Suprapubic skin (tissue), 4 donors: Measurements from ENCODE around the gene ABCD4. TPM values are rescaled to one million over a fixed set of nuclear protein-coding genes. Genes with fewer than 3 reads are reported as not detected.

Experiments
- DNase-seq, 2 donors: peaks; one replicate each; pipeline ENCODE4 v3.0.0-alpha.2; 2019; ENCODE audit warnings: low spot score in 2 of 2
- H3K27ac ChIP-seq: fragments of 200-600 bp; sonication (generic); one replicate; pipeline ENCODE4 v1.5.1; 2019
- H3K27me3 ChIP-seq: fragments of 200-600 bp; sonication (generic); one replicate; pipeline ENCODE4 v1.5.1; 2019
- H3K36me3 ChIP-seq: fragments of 200-600 bp; sonication (generic); one replicate; pipeline ENCODE4 v1.5.1; 2019
- H3K4me1 ChIP-seq: fragments of 200-600 bp; sonication (generic); one replicate; pipeline ENCODE4 v1.5.1; 2019
- H3K4me3 ChIP-seq: fragments of 200-600 bp; sonication (generic); one replicate; pipeline ENCODE4 v1.5.1; 2019; ENCODE audit warnings: mild to moderate bottlenecking
- H3K9me3 ChIP-seq: fragments of 200-600 bp; sonication (generic); one replicate; pipeline ENCODE4 v1.5.1; 2019
- EP300 ChIP-seq: sonication (generic); formaldehyde crosslinking; IDR thresholded peaks from one replicate; pipeline ENCODE4 v1.6.1; 2017; ENCODE audit warnings: antibody characterized with exemption
- POLR2A ChIP-seq, 2 donors: fragments of 450-650 bp; IDR thresholded peaks; one replicate each; pipeline ENCODE4 v1.6.1; 2017; ENCODE audit warnings: antibody characterized with exemption in 2 of 2, mild to moderate bottlenecking in 2 of 2, moderate library complexity in 2 of 2
- POLR2AphosphoS5 ChIP-seq, 3 donors: sonication (generic); formaldehyde crosslinking; IDR thresholded peaks; one replicate each; pipeline ENCODE4 v1.6.1; 2017; ENCODE audit warnings: antibody characterized with exemption in 3 of 3
- WGBS: methylation state at CpG from one replicate; pipeline ENCODE4 v1.1.5; 2018; 5-methylcytosine and 5-hydroxymethylcytosine counted together
- total RNA-seq, 4 donors: library from RNA; depleted of rRNA; stranded (reverse); fragments of >200 nt; gene quantifications; one replicate each; pipeline ENCODE4 v1.1.0, GENCODE V29; 2016
- TF ChIP-seq, protein P1 (sequence below), 2 donors: fragments of 200-600 bp in 1 of 2; fragments of 450-650 bp in 1 of 2; sonication (generic) in 1 of 2; IDR thresholded peaks; one replicate each; pipeline ENCODE4 v1.5.1; 2016 to 2019; ENCODE audit warnings: antibody characterized with exemption in 2 of 2, mild to moderate bottlenecking in 1 of 2, moderate library complexity in 1 of 2

ABCD4 gene
- total RNA-seq, 4 donors from 2014 or later: 22.2 to 87.5 (median 43.5) TPM

DNA sequence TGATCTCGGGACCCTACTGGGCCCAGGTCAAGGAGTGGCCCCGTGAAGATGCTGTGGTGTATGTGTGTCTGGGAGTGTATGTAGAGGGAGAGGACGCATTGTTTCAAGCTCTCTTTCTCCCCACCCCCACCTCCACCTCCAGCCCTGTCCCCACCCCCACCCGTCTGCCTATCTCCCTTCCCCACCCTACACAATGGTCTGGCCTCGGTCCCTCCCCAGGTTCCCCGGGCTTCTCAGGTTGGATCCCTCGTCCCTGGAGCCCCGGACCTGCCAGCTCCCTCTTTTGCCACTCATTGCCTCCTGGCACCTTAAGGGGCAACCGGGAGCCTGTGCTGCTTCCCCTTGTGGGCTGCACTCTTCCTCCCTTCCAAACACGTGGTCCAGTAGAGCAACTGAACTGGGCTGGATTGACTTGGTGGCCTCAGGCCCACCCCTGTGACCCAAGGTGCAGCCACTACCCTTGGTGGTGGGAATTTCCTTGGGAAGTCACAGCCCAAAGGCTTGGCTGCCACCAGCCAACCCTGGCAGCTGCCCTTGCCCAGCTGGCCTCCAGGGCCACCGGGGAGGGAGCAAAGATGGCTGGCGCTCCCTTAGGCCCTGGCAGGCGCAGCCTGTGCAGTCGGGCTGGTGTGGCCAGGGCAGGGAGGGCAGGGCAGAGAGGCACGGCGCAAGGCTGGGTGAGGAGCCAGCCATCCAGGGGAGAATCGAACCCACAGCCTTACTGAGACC lies 46.2 kb upstream of the ABCD4 start:
- Histone ChIP-seq H3K4me3 (no peak overlapping the region), H3K27me3 (peaks cover 23% of the 10 kb centered on the region), H3K9me3 (no peaks in the 10 kb centered on the region), H3K36me3 (no peaks in the 10 kb centered on the region), H3K27ac (no peak overlapping the region), H3K4me1 (no peaks in the 10 kb centered on the region)
- 64% methylated on average over 17 of the region's 17 CpGs for WGBS
- TF ChIP-seq, protein P1, sequence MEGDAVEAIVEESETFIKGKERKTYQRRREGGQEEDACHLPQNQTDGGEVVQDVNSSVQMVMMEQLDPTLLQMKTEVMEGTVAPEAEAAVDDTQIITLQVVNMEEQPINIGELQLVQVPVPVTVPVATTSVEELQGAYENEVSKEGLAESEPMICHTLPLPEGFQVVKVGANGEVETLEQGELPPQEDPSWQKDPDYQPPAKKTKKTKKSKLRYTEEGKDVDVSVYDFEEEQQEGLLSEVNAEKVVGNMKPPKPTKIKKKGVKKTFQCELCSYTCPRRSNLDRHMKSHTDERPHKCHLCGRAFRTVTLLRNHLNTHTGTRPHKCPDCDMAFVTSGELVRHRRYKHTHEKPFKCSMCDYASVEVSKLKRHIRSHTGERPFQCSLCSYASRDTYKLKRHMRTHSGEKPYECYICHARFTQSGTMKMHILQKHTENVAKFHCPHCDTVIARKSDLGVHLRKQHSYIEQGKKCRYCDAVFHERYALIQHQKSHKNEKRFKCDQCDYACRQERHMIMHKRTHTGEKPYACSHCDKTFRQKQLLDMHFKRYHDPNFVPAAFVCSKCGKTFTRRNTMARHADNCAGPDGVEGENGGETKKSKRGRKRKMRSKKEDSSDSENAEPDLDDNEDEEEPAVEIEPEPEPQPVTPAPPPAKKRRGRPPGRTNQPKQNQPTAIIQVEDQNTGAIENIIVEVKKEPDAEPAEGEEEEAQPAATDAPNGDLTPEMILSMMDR (IDR thresholded peaks at IDR 0.05): no peak
- no peak for TF ChIP-seq EP300
- no peak for TF ChIP-seq POLR2AphosphoS5 (IDR thresholded peaks at IDR 0.05)
- no peak for TF ChIP-seq POLR2A (IDR thresholded peaks at IDR 0.05)
- no peak for DNase-seq

DNA sequence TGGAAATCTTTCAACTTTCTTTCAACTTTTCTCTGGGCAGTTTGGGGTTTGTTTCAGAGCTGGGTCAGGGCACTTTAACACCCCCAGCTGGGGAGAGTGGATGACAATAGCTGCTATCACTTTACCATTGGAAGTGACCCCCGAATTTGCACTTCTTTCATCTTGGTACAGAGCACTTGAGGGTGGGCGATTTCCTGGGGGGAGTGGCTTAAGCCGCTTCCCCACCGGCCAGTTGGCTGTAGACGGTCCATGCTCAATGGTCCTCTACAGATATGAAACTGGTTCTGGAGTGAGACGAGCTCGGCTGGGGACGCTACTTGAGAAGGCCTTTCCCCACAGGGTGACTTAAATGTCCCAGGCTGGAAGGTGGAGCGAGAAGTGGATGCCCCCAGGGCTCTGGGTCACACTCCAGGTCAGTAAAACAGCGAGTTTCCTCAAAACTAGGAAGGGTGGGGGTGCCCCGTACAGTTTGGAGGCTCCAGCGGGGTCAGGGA lies 45.6 kb upstream of the ABCD4 start, which contains the start of gene VRTN:
Gene VRTN (plus strand): TSS at position 231 of the 494 bp plus-strand sequence. CDS start 8,313 bp downstream, outside the sequence.
- Histone ChIP-seq H3K36me3 (no peaks in the 10 kb centered on the region), H3K4me1 (no peaks in the 10 kb centered on the region), H3K4me3 (no peak within 1 kb of the TSS), H3K27me3 (peaks cover 18% of the 10 kb centered on the region), H3K27ac (no peak within 1 kb of the TSS), H3K9me3 (no peaks in the 10 kb centered on the region)
- no peak for TF ChIP-seq EP300
- TF ChIP-seq POLR2AphosphoS5 (IDR thresholded peaks at IDR 0.05): no peak
- TF ChIP-seq, protein P1 (IDR thresholded peaks at IDR 0.05): no peak
- TF ChIP-seq POLR2A (IDR thresholded peaks at IDR 0.05): no peak
- no peak for DNase-seq
- WGBS: 76% methylated on average over 12 of the region's 12 CpGs

DNA sequence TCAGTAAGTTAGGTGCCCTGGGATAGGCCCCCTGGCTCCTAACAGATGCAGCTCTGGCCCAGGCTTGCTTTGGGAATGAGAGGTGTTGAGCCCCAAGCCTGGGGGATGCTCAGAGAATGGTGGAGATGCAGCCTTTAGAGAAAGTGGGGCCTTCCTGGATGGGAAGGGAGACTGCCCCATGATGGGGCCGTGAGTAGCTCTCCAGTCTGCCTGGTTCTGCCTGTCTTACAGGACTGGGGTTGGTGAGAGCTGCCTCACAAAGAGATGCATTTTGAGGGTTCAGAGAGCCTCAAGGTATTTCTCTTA lies 45.0 kb upstream of the ABCD4 start:
- TF ChIP-seq EP300 (no peak), POLR2AphosphoS5 (IDR thresholded peaks at IDR 0.05) (no peak), POLR2A (IDR thresholded peaks at IDR 0.05) (no peak)
- TF ChIP-seq, protein P1 (IDR thresholded peaks at IDR 0.05): no peak
- no peaks in the 10 kb centered on the region for H3K9me3 ChIP-seq
- no peaks in the 10 kb centered on the region for H3K4me1 ChIP-seq
- peaks cover 18% of the 10 kb centered on the region for H3K27me3 ChIP-seq
- H3K36me3 ChIP-seq: no peaks in the 10 kb centered on the region
- DNase-seq: no peak
- WGBS: 15% methylated on average over 1 of the region's 1 CpG
- no peak overlapping the region for H3K27ac ChIP-seq
- no peak overlapping the region for H3K4me3 ChIP-seq

DNA sequence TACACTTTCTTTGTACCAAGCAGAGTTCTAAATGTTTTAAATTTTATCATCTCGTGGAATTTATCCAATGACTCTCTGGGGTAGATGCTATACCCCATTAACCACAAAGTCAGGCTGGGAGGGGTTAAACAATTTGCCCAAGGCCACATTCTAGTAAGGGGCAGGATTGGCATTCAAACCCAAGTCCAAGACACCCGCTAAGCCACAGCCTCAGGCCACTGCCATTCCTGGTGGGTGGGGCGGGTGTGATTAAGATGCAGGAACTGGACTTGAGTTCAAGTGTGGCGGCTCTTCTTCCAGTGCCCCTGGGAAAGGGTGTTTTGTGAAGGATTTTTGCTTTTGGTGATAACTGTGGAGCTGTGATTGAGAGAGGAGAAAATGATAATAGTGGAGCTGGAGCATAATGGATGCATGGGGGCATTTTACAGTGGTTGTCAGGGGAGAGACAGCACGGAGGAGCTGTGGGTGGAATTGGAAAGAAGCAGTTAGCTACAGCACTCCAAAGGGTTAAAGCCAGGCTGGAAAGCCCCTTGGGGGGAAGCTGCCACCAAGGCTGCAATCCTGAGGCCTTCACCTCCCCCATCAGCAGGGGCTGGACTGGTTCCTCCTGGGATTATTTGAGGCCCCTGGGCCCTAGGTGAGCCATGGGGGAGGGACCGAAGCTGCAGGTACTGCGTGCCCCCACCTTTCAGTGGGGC lies 44.5 kb upstream of the ABCD4 start:
- no peak overlapping the region for H3K4me3 ChIP-seq
- no peaks in the 10 kb centered on the region for H3K4me1 ChIP-seq
- no peak overlapping the region for H3K27ac ChIP-seq
- TF ChIP-seq EP300: no peak
- no peaks in the 10 kb centered on the region for H3K36me3 ChIP-seq
- no peaks in the 10 kb centered on the region for H3K9me3 ChIP-seq
- WGBS: 60% methylated on average over 7 of the region's 7 CpGs
- peaks cover 17% of the 10 kb centered on the region for H3K27me3 ChIP-seq
- DNase-seq: no peak

DNA sequence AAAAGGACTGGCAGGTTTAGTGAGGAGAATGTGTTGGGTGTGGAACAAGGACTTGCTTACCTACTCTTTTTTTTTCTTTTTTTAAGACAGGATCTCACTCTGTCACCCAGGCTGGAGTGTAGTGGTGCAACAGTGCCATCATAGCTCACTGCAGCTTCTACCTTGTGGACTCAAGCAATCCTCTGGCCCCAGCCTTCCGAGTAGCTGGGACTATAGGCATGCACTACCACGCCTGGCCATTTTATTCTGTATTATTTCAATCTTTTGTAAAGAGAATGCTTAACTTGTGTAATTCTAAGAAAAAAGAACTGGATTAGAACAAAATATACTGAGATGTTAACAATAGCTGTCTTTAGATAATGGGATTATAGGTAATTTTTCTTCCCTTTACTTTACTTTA lies 43.6 kb upstream of the ABCD4 start:
- H3K4me3 ChIP-seq: no peak overlapping the region
- H3K27me3 ChIP-seq: peaks cover 14% of the 10 kb centered on the region
- no peak overlapping the region for H3K27ac ChIP-seq
- no peaks in the 10 kb centered on the region for H3K4me1 ChIP-seq
- WGBS: 79% methylated on average over 2 of the region's 2 CpGs
- H3K9me3 ChIP-seq: no peaks in the 10 kb centered on the region
- no peak for TF ChIP-seq EP300
- TF ChIP-seq, protein P1 (IDR thresholded peaks at IDR 0.05): no peak
- TF ChIP-seq POLR2AphosphoS5 (IDR thresholded peaks at IDR 0.05): no peak
- TF ChIP-seq POLR2A (IDR thresholded peaks at IDR 0.05): no peak
- no peaks in the 10 kb centered on the region for H3K36me3 ChIP-seq
- DNase-seq: no peak
